ENCODE data around the gene TRIL.

Gene TRIL

GRCh38 chr7:28955356-28955717 is 2.8 kb downstream of the TRIL start:
- no peak for TF ChIP-seq CTCF (IDR thresholded peaks at IDR 0.05; ENCODE audit: insufficient read depth, low read length, poor library complexity, severe bottlenecking)
- no peaks in the 10 kb centered on the region; the same call in 1 of the 2 replicates for H3K27me3 ChIP-seq (replicated peaks; ENCODE audit: control insufficient read depth, insufficient read depth, low read length)
- H3K4me3 ChIP-seq (replicated peaks; ENCODE audit: low read depth, low read length) = no peak overlapping the region

GRCh38 chr7:28954946-28955345 is 3.2 kb downstream of the TRIL start:
- Histone ChIP-seq H3K4me3 (replicated peaks; ENCODE audit: low read depth, low read length) (no peak overlapping the region), H3K27me3 (replicated peaks; ENCODE audit: control insufficient read depth, insufficient read depth, low read length) (no peaks in the 10 kb centered on the region; the same call in 1 of the 2 replicates), H3K36me3 (ENCODE audit: control insufficient read depth, insufficient read depth, low read length) (no peaks in the 10 kb centered on the region)
- no peak for TF ChIP-seq CTCF (IDR thresholded peaks at IDR 0.05; ENCODE audit: insufficient read depth, low read length, poor library complexity, severe bottlenecking)
- DNase-seq (ENCODE audit: extremely low read depth, insufficient read length) = no peak

More at GRCh38 chr7:28955356-28955717, 2.8 kb downstream of the TRIL start:
- no peaks in the 10 kb centered on the region for H3K36me3 ChIP-seq (ENCODE audit: control insufficient read depth, insufficient read depth, low read length)
- DNase-seq (ENCODE audit: extremely low read depth, insufficient read length) = peak; percentile 9

- no peak for TF ChIP-seq CTCF (IDR thresholded peaks at IDR 0.05; ENCODE audit: insufficient read depth, low read length, poor library complexity, severe bottlenecking)
- no peaks in the 10 kb centered on the region; the same call in 1 of the 2 replicates for H3K27me3 ChIP-seq (replicated peaks; ENCODE audit: control insufficient read depth, insufficient read depth, low read length)
- DNase-seq (ENCODE audit: extremely low read depth, insufficient read length) = no peak
Observed at GRCh38 chr7:28954471-28954870, 3.7 kb downstream of the TRIL start.

GRCh38 chr7:28953633-28954032 is 4.5 kb downstream of the TRIL start:
- no peak for DNase-seq (ENCODE audit: extremely low read depth, insufficient read length)
- Histone ChIP-seq H3K27me3 (replicated peaks; ENCODE audit: control insufficient read depth, insufficient read depth, low read length) (no peaks in the 10 kb centered on the region; the same call in 1 of the 2 replicates), H3K4me3 (replicated peaks; ENCODE audit: low read depth, low read length) (no peak overlapping the region), H3K36me3 (ENCODE audit: control insufficient read depth, insufficient read depth, low read length) (no peaks in the 10 kb centered on the region)
- no peak for TF ChIP-seq CTCF (IDR thresholded peaks at IDR 0.05; ENCODE audit: insufficient read depth, low read length, poor library complexity, severe bottlenecking)

More at GRCh38 chr7:28954471-28954870, 3.7 kb downstream of the TRIL start:
- Histone ChIP-seq H3K4me3 (replicated peaks; ENCODE audit: low read depth, low read length) (no peak overlapping the region), H3K36me3 (ENCODE audit: control insufficient read depth, insufficient read depth, low read length) (no peaks in the 10 kb centered on the region)

GRCh38 chr7:28942168-28942567 is 16.0 kb downstream of the TRIL start:
- no peak for DNase-seq (ENCODE audit: extremely low read depth, insufficient read length)
- Histone ChIP-seq H3K27me3 (replicated peaks; ENCODE audit: control insufficient read depth, insufficient read depth, low read length) (peaks cover 2% of the 10 kb centered on the region; the same call in 1 of the 2 replicates), H3K36me3 (ENCODE audit: control insufficient read depth, insufficient read depth, low read length) (no peaks in the 10 kb centered on the region), H3K4me3 (replicated peaks; ENCODE audit: low read depth, low read length) (no peak overlapping the region)
- TF ChIP-seq CTCF (IDR thresholded peaks at IDR 0.05; ENCODE audit: insufficient read depth, low read length, poor library complexity, severe bottlenecking) = no peak

GRCh38 chr7:28941633-28942032 is 16.5 kb downstream of the TRIL start:
- H3K4me3 ChIP-seq (replicated peaks; ENCODE audit: low read depth, low read length) = no peak overlapping the region
- DNase-seq (ENCODE audit: extremely low read depth, insufficient read length) = no peak
- H3K27me3 ChIP-seq (replicated peaks; ENCODE audit: control insufficient read depth, insufficient read depth, low read length) = peaks cover 2% of the 10 kb centered on the region; the same call in 1 of the 2 replicates
- TF ChIP-seq CTCF (IDR thresholded peaks at IDR 0.05; ENCODE audit: insufficient read depth, low read length, poor library complexity, severe bottlenecking) = no peak
- no peaks in the 10 kb centered on the region for H3K36me3 ChIP-seq (ENCODE audit: control insufficient read depth, insufficient read depth, low read length)

Data from GM06990 (cell line).